Spleen (tissue), 7 donors: Measurements from ENCODE around the gene PILRB.

Source experiments
- POLR2A ChIP-seq, 3 donors: fragments of 450-650 bp; IDR thresholded peaks; one replicate each; pipeline ENCODE4 v1.5.1; 2017; ENCODE audit warnings: antibody characterized with exemption in 3 of 3, mild to moderate bottlenecking in 1 of 3
- POLR2AphosphoS5 ChIP-seq, 3 donors: sonication (generic); formaldehyde crosslinking; IDR thresholded peaks; one replicate each; pipeline ENCODE4 v1.5.1; 2017; ENCODE audit warnings: antibody characterized with exemption in 3 of 3
- TF ChIP-seq, protein P1 (sequence below), 11 experiments: fragments of 200-600 bp in 7 of 11; fragments of 450-650 bp in 4 of 11; sonication (generic) in 4 of 11; IDR thresholded peaks in 8 of 11; conservative IDR thresholded peaks in 3 of 11; 1 replicate in 7 of 11; 2 replicates in 4 of 11; pipeline versions ENCODE4 v1.4.0 to v1.8.0; 2016 to 2021; ENCODE audit warnings: antibody characterized with exemption in 11 of 11, inconsistent platforms in 4 of 11, mild to moderate bottlenecking in 1 of 11
- donor health status: DM: no; HTN: no; CAD: no; lungs with moderate emphysema.
- donor health status: DM: no; HTN: no; CAD: no.
- donor health status: DM: no; HTN: no; CAD: no.

DNA sequence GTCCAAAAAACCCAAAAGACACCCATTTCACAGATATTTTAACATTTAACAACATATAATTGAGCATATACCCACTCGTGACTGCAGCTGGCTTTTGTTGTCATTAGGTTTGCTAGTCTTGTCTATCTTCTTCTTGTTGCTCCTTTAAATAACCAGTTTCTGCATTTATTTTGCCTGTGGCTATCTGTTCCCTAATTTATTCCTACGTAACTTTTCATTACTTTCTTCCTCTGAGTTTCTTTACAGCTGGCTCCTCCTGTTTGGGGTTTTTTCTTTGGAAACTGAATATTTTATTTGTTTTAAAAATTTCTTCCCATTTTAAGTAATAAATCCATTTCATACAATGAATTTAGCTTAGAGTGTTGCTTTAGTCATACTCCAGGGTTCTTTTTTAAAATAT lies 29.8 kb downstream of the PILRB start:
- TF ChIP-seq, protein P1, sequence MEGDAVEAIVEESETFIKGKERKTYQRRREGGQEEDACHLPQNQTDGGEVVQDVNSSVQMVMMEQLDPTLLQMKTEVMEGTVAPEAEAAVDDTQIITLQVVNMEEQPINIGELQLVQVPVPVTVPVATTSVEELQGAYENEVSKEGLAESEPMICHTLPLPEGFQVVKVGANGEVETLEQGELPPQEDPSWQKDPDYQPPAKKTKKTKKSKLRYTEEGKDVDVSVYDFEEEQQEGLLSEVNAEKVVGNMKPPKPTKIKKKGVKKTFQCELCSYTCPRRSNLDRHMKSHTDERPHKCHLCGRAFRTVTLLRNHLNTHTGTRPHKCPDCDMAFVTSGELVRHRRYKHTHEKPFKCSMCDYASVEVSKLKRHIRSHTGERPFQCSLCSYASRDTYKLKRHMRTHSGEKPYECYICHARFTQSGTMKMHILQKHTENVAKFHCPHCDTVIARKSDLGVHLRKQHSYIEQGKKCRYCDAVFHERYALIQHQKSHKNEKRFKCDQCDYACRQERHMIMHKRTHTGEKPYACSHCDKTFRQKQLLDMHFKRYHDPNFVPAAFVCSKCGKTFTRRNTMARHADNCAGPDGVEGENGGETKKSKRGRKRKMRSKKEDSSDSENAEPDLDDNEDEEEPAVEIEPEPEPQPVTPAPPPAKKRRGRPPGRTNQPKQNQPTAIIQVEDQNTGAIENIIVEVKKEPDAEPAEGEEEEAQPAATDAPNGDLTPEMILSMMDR (IDR thresholded peaks at IDR 0.05 in 8 of 11, conservative IDR thresholded peaks at IDR 0.05 in 3 of 11), result no peak
- TF ChIP-seq POLR2A (IDR thresholded peaks at IDR 0.05) (no peak), POLR2AphosphoS5 (IDR thresholded peaks at IDR 0.05) (no peak)
